K562 (cell line): Measurements from ENCODE around the gene ZNF750. TPM values are rescaled to one million over a fixed set of nuclear protein-coding genes. Genes with fewer than 3 reads are reported as not detected.

ENCODE experiments used
- GATAD2B ChIP-seq: fragments of 450-650 bp; IDR thresholded peaks from 2 replicates; pipeline ENCODE4 v1.6.1; 2017; ENCODE audit warnings: mild to moderate bottlenecking, borderline replicate concordance
- HCFC1 ChIP-seq: IDR thresholded peaks from 2 replicates; pipeline ENCODE4 v1.6.1; 2012; ENCODE audit warnings: low read depth, low read length, improper control_type of control experiment
- MEF2A ChIP-seq: IDR thresholded peaks from 2 replicates; pipeline ENCODE4 v1.6.1; 2011; ENCODE audit warnings: low read depth, mild to moderate bottlenecking, low read length, moderate library complexity; ENCODE audit not compliant: control insufficient read depth
- POLR3G ChIP-seq: IDR thresholded peaks from 2 replicates; pipeline ENCODE4 v1.6.1; 2011; ENCODE audit not compliant: insufficient read length, insufficient replicate concordance; ENCODE audit errors: extremely low read depth
- RFX5 ChIP-seq: IDR thresholded peaks from 2 replicates; pipeline ENCODE4 v1.6.1; 2011; ENCODE audit warnings: low read depth, mild to moderate bottlenecking, improper control_type of control experiment, low read length
- RHOXF2B ChIP-seq: fragments of 250-450 bp; sonication (Bioruptor Pico); conservative IDR thresholded peaks from 2 replicates; pipeline ENCODE4 v1.5.1; 2021
- SMARCE1 ChIP-seq: fragments of 450-650 bp; IDR thresholded peaks from 2 replicates; pipeline ENCODE4 v1.7.1; 2016; ENCODE audit warnings: mild to moderate bottlenecking
- SPI1 ChIP-seq: IDR thresholded peaks from 2 replicates; pipeline ENCODE4 v1.6.1; 2011; ENCODE audit warnings: low read depth, low read length, control low read depth, borderline replicate concordance
- TCF7 ChIP-seq: sonication (generic); IDR thresholded peaks from 2 replicates; pipeline ENCODE4 v1.6.1; 2016; ENCODE audit warnings: antibody characterized with exemption, borderline replicate concordance
- ZKSCAN3 ChIP-seq: fragments of 250-450 bp; sonication (Bioruptor Pico); IDR thresholded peaks from 2 replicates; pipeline ENCODE4 v1.4.0; 2020
- ZNF184 ChIP-seq: sonication (generic); formaldehyde crosslinking; IDR thresholded peaks from 2 replicates; pipeline ENCODE4 v1.5.0; 2020; ENCODE audit warnings: missing genetic modification reagents
- ZNF384 ChIP-seq: IDR thresholded peaks from 2 replicates; pipeline ENCODE4 v1.6.1; 2012; ENCODE audit warnings: low read depth, low read length, improper control_type of control experiment
- polyA plus RNA-seq, 8 experiments: library from polyadenylated mRNA; depleted of rRNA in 4 of 8; stranded (reverse) in 5 of 8; unstranded in 3 of 8; fragments of >200 nt; fragmentation: Nextera tagmentation in 2 of 8; fragmentation: Illumina TruSeq in 1 of 8; extraction: Ambion mirVana in 2 of 8; extraction: Trizol in 1 of 8; gene quantifications; 2 replicates each; pipeline versions ENCODE4 v1.2.1 to v1.2.3, GENCODE V29; 2011 to 2014; ENCODE audit warnings: inconsistent platforms in 1 of 8, missing spikeins in 1 of 8
- total RNA-seq, 7 experiments: library from RNA; depleted of rRNA in 6 of 7; stranded (reverse); fragments of >200 nt in 6 of 7; fragmentation: Illumina TruSeq in 2 of 7; extraction: Trizol in 2 of 7; gene quantifications; 2 replicates each; pipeline versions ENCODE4 v1.2.1 to v1.2.3, GENCODE V29; 2011 to 2021; ENCODE audit warnings: low replicate concordance in 1 of 7
- TF ChIP-seq, protein P1 (sequence below): fragments of 250-450 bp; sonication (Bioruptor Pico); IDR thresholded peaks from 2 replicates; pipeline ENCODE4 v1.4.0; 2020; ENCODE audit warnings: mild to moderate bottlenecking

Gene ZNF750
- total and polyA plus RNA-seq, 9 of the 15 experiments (the other 6 are each of a cell fraction or from before 2014, with no cell fraction given), result not detected

DNA sequence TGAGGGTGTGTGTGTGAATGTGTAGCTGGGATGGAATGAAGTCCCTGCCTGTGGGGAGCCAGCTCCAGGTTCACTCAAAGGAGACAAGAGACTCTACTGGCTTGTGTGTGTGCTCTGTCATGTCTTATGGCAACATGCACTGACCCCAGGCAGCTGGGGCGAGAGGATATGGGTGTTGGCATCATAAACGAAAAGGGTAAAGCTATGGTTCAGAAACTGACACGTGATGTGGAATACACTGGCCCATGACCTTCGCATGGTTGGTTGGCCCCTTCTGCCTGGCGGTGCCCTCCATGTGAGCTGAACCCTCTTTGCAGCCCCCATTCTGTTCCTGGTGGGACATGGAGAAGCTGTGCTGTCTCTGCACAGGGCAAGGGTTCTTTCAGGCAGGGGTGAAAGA is 21.9 kb downstream of the ZNF750 start (continued):
- TF ChIP-seq, protein P1, sequence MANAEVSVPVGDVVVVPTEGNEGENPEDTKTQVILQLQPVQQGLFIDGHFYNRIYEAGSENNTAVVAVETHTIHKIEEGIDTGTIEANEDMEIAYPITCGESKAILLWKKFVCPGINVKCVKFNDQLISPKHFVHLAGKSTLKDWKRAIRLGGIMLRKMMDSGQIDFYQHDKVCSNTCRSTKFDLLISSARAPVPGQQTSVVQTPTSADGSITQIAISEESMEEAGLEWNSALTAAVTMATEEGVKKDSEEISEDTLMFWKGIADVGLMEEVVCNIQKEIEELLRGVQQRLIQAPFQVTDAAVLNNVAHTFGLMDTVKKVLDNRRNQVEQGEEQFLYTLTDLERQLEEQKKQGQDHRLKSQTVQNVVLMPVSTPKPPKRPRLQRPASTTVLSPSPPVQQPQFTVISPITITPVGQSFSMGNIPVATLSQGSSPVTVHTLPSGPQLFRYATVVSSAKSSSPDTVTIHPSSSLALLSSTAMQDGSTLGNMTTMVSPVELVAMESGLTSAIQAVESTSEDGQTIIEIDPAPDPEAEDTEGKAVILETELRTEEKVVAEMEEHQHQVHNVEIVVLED (CRISPR knock-in tag), result no peak
- no peak for TF ChIP-seq SMARCE1
- TF ChIP-seq ZNF184 (CRISPR knock-in tag), result no peak
- TF ChIP-seq POLR3G, result no peak
- TF ChIP-seq TCF7, result no peak
- no peak for TF ChIP-seq GATAD2B
- TF ChIP-seq MEF2A, result no peak
- TF ChIP-seq RFX5, result no peak
- TF ChIP-seq RHOXF2B (CRISPR knock-in tag), result no peak
- no peak for TF ChIP-seq ZNF384
- TF ChIP-seq SPI1, result no peak
- TF ChIP-seq HCFC1, result no peak
- TF ChIP-seq ZKSCAN3 (CRISPR knock-in tag), result no peak
